GM12878 (cell line): Measurements from ENCODE around the gene HSF2BP.

ENCODE experiments used
- CBX3 ChIP-seq: fragments of 200-600 bp; sonication (generic); IDR thresholded peaks from 2 replicates; pipeline ENCODE4 v1.6.1; 2016; ENCODE audit warnings: low read depth, borderline replicate concordance
- EP300 ChIP-seq, 2 experiments: fragments of 150-350 bp in 1 of 2; IDR thresholded peaks; 2 replicates each; pipeline ENCODE4 v1.6.1; 2011 to 2012; ENCODE audit warnings: low read depth in 2 of 2, low read length in 2 of 2, borderline replicate concordance in 1 of 2, improper control_type of control experiment in 1 of 2, inconsistent platforms in 1 of 2; ENCODE audit not compliant: control insufficient read depth in 1 of 2
- JUND ChIP-seq: IDR thresholded peaks from 2 replicates; pipeline ENCODE4 v1.6.1; 2012; ENCODE audit warnings: low read depth, mild to moderate bottlenecking, low read length, improper control_type of control experiment, moderate library complexity
- POLR2AphosphoS2 ChIP-seq: IDR thresholded peaks from 2 replicates; pipeline ENCODE4 v1.6.1; 2011; ENCODE audit warnings: low read depth, mild to moderate bottlenecking, low read length, improper control_type of control experiment, moderate library complexity
- RAD21 ChIP-seq: IDR thresholded peaks from 2 replicates; pipeline ENCODE4 v1.6.1; 2011; ENCODE audit warnings: mild to moderate bottlenecking, low read depth, low read length, moderate library complexity; ENCODE audit not compliant: insufficient read depth
- SP1 ChIP-seq: IDR thresholded peaks from one replicate; pipeline ENCODE4 v1.6.1; 2011; ENCODE audit warnings: low read depth, low read length
- ZNF207 ChIP-seq: fragments of 450-650 bp; IDR thresholded peaks from 2 replicates; pipeline ENCODE4 v1.6.1; 2014; ENCODE audit warnings: antibody characterized with exemption, mild to moderate bottlenecking, borderline replicate concordance
- TF ChIP-seq, protein P1 (sequence below): IDR thresholded peaks from 2 replicates; pipeline ENCODE4 v1.6.1; 2011; ENCODE audit warnings: mild to moderate bottlenecking, low read depth, low read length, moderate library complexity; ENCODE audit not compliant: insufficient replicate concordance
- TF ChIP-seq, protein P2 (sequence below): fragments of 450-650 bp; IDR thresholded peaks from 2 replicates; pipeline ENCODE4 v1.6.1; 2017; ENCODE audit warnings: antibody characterized with exemption, mild to moderate bottlenecking, moderate library complexity
- TF ChIP-seq, protein P3 (sequence below): fragments of 450-650 bp; IDR thresholded peaks from 2 replicates; pipeline ENCODE4 v1.6.1; 2018; ENCODE audit warnings: mild to moderate bottlenecking, low read depth, moderate library complexity; ENCODE audit not compliant: partially characterized antibody

DNA sequence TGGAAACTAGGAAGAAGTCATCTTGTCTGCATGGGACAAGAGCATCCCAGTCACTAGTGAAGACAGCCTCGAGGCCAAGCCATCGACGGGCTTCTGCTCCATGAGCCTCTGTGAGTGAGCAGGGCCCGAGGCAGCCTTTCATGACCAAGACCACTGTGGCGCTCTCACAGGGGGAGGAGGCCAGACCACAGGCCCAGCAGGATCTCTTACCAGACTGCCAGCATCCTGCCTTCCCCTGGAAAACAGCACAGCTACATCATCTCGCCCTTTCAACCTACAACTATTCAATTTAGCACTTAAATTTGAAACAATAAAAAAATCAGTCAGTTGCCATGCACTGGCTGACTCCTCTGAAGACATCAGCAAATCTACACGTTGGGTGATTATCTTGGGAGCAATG, 85.4 kb downstream of the HSF2BP start:
- TF ChIP-seq, protein P1, sequence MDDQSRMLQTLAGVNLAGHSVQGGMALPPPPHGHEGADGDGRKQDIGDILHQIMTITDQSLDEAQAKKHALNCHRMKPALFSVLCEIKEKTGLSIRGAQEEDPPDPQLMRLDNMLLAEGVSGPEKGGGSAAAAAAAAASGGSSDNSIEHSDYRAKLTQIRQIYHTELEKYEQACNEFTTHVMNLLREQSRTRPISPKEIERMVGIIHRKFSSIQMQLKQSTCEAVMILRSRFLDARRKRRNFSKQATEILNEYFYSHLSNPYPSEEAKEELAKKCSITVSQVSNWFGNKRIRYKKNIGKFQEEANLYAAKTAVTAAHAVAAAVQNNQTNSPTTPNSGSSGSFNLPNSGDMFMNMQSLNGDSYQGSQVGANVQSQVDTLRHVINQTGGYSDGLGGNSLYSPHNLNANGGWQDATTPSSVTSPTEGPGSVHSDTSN: no peak
- TF ChIP-seq CBX3: no peak
- no peak for TF ChIP-seq POLR2AphosphoS2
- TF ChIP-seq RAD21: no peak
- TF ChIP-seq ZNF207: no peak
- TF ChIP-seq, protein P2, sequence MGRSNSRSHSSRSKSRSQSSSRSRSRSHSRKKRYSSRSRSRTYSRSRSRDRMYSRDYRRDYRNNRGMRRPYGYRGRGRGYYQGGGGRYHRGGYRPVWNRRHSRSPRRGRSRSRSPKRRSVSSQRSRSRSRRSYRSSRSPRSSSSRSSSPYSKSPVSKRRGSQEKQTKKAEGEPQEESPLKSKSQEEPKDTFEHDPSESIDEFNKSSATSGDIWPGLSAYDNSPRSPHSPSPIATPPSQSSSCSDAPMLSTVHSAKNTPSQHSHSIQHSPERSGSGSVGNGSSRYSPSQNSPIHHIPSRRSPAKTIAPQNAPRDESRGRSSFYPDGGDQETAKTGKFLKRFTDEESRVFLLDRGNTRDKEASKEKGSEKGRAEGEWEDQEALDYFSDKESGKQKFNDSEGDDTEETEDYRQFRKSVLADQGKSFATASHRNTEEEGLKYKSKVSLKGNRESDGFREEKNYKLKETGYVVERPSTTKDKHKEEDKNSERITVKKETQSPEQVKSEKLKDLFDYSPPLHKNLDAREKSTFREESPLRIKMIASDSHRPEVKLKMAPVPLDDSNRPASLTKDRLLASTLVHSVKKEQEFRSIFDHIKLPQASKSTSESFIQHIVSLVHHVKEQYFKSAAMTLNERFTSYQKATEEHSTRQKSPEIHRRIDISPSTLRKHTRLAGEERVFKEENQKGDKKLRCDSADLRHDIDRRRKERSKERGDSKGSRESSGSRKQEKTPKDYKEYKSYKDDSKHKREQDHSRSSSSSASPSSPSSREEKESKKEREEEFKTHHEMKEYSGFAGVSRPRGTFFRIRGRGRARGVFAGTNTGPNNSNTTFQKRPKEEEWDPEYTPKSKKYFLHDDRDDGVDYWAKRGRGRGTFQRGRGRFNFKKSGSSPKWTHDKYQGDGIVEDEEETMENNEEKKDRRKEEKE: no peak
- no peak for TF ChIP-seq EP300 (IDR thresholded peaks at IDR 0.05; ENCODE audit: borderline replicate concordance in 1 of 2, control insufficient read depth in 1 of 2, low read depth in 2 of 2, low read length in 2 of 2)
- TF ChIP-seq JUND: no peak
- TF ChIP-seq SP1: no peak
- TF ChIP-seq, protein P3, sequence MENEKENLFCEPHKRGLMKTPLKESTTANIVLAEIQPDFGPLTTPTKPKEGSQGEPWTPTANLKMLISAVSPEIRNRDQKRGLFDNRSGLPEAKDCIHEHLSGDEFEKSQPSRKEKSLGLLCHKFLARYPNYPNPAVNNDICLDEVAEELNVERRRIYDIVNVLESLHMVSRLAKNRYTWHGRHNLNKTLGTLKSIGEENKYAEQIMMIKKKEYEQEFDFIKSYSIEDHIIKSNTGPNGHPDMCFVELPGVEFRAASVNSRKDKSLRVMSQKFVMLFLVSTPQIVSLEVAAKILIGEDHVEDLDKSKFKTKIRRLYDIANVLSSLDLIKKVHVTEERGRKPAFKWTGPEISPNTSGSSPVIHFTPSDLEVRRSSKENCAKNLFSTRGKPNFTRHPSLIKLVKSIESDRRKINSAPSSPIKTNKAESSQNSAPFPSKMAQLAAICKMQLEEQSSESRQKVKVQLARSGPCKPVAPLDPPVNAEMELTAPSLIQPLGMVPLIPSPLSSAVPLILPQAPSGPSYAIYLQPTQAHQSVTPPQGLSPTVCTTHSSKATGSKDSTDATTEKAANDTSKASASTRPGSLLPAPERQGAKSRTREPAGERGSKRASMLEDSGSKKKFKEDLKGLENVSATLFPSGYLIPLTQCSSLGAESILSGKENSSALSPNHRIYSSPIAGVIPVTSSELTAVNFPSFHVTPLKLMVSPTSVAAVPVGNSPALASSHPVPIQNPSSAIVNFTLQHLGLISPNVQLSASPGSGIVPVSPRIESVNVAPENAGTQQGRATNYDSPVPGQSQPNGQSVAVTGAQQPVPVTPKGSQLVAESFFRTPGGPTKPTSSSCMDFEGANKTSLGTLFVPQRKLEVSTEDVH: no peak
